AG20443 (cell line): Measurements from ENCODE around the gene DHRS4.

ENCODE experiments used
- DNase-seq: peaks from one replicate; pipeline ENCODE4 v3.0.0; 2012; ENCODE audit warnings: low spot score, mixed read lengths

The DHRS4 gene

DNA sequence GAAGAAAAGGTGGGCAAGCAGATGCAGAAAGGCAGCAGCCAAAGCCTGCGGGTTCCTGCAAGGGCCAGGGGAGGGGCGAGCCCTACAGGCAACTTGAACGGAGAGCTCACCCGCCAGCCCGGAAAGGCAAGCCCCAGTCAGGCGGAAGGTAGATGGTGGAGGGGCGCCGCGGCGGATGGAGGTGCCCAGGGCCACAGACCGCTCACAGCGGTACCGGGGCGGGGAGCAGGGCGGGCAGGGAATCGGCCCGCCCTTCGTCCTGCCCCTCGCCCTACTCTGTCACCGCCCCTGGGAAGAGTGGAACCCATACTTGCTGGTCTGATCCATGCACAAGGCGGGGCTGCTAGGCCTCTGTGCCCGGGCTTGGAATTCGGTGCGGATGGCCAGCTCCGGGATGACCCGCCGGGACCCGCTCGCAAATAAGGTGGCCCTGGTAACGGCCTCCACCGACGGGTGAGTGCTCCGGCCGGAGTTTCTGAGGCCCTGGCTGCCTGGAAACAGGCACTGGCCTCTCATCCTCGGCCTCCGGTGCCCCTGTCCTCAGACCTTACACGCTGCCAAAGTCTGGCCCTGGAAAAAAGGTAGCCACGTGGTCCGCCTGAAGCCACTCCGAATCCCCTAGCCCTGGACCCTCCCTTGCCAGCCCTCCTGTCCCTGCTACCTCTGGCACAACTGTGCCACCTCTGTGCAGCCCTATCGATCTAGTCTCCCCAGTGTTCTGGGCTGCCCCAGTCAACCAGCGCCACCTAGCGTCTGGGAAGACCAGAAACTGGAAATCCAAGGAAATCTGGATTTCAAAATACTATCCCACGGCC is at the start of gene DHRS4:
Gene DHRS4 (plus strand): TSS at position 307 of the 815 bp plus-strand sequence. CDS start 19 bp downstream, at position 326.
- peak; percentile 86 for DNase-seq

DNA sequence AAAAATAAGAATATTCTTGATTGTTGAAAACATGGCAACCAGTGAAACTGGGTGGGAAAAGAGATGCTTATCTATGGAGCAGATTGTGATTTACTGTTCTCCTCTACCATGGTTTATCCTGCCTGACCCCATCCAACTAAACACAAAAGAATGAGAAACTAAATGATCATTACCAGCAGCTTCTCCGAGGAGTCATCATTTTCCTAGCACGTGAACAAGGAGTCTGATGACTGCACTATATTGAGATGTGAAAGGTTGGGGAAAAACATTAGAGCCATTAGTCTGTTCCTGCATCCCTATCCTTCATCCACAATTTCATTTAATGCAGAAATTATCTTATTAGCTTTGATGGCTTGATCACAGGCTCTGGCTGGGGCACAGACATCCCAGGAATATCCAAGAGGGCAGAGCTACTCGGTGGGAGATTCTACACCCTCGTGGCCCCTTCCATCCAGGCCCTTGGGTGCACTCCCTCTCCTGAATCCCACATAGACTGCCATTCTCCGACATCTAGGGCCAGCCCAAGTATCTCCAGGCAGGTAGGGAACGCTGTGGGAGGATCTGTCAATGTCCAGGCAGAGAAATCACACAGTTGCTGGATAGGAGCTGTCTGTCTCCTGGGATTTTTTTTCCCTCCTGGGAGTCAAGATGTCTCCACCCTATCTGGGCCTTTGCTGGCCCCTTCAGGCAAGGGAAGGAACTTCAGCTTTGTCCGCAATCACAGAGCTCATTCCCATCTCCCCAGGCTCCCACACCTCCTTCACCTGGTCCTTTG is 43.3 kb upstream of the DHRS4 start:
- DNase-seq, result peak; percentile 73

DNA sequence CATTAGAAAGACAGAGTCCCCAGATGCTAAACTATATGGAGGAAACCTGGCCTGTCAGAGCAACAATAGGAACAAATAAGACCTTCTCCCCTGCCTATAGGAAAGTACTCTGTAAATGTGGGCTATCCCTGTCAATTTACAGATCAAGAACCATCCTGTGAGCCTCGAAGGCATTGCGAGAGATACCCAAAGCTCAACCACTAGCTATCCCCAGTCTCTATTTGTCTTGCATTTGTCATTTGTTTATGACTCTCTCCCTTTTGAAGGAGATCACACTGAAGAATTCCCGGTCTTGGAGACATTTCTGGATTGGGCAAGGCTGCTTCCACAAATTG is 42.7 kb upstream of the DHRS4 start:
- DNase-seq, result no peak

DNA sequence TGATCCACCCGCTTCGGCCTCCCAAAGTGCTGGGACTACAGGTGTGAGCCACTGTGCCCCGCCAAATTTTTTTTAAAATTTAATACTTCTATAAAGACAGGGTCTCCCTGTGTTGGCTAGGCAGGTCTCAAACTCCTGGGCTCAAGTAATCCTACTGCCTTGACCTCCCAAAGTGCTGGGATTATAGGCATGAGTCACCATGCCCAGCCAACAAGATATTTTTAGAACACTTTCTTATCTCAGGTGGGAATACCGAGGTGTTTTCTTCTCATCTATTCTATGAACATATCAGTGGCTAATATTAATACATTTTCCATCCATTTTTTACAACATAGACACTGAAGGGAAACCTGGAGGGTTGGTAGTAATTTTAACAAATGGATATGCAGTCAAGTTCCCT is 38.0 kb upstream of the DHRS4 start:
- no peak for DNase-seq

DNA sequence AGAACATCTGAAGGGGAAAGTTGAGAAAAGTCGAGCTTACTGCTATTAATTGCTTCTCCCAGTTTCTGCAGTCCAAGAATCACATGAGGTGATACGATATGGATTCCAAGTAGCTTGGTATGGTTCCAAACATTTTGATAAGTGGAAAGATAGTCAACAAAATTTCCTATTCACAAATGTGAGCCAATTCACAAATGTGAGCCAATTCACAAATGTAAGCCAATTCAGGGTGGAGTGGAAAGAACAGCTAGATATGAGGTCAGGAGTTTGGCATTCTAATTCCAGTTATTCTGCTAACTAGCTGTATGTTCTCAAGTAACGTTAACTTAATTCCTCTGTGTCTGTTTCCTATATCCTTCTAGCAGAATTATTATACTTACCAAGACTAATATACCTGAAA is 37.6 kb upstream of the DHRS4 start:
- peak; percentile 40 for DNase-seq

DNA sequence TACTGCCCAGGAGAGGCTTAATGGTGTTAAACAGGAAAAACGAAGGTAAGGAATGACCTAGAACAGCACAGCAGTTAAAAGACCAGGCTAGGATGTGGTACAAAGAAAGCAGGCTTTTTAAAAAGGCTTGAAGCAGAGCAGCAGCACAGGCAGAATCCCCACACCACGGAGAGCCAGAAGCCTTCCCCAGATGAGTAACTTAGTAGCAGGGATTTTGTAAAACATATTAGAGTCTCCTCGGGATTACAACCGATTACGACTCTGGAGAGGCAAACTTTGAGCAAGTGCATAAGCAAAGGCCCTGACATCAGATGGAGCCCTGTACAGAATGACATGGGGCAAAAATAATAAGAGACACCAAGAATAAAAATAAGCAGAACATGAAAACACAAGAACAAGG is 37.1 kb upstream of the DHRS4 start:
- no peak for DNase-seq

DNA sequence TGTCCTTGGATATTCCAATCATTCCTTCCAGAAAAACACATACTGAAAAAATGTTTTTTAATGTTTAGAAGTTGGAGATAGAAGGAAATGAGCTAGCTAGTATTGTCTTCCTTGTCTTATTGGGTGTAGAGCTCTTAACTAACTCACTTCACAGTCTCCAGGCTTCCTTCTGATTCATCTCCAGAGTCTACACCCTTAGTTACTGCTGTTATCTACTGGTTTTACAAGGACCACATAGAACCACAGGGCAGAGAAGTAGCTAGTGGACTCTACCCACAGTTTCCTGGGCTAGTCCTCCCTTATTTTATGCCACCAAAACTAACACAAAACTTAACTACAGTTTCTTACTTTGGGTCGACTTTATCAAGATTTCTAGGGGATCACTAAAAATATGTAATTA is 31.0 kb upstream of the DHRS4 start:
- DNase-seq, result no peak

DNA sequence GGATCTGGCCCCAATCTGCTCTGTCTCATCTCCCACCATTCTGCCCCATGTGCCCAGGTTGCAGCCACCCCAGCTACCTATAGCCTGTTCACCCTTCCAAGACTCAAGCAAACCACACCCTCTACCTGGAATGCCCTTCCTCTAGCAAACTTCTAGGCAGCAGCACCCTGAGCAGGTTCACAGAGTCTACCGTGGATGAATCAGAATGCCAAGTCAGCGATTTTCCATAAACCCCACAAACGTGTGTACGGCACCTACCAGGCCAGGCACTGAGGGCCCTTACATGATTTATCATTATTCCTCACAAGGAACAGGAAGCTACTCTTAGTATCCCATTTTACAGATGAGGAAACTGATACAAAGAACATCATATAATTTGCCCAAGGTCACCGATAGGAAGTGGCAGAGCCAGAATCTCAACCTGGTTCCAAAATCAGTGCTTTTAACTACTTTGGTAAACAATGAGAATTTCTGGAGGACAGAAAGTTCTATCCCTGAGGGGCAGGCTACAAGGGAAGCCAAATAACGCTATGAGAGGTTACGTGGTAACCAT is 28.0 kb upstream of the DHRS4 start:
- DNase-seq, result no peak

DNA sequence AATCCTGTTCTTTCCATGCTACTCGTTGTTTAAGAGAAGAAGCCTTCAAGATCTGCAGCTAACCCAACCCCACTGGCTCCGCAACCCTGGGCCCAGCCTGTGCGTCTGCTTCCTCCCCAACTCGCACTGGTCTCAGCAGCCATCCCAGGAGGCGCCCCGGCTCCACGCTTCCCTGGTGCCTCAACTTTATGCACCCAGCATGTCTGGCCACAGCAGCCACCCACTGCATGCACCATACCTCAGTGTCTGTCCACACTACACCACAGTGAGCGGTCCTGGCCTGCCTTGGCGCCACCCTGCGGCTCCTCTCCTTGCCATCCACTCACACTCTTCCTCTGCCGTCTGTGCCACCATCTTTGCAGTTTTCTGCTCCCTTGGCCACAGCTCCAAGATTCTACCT is 27.0 kb upstream of the DHRS4 start:
- DNase-seq, result no peak

DNA sequence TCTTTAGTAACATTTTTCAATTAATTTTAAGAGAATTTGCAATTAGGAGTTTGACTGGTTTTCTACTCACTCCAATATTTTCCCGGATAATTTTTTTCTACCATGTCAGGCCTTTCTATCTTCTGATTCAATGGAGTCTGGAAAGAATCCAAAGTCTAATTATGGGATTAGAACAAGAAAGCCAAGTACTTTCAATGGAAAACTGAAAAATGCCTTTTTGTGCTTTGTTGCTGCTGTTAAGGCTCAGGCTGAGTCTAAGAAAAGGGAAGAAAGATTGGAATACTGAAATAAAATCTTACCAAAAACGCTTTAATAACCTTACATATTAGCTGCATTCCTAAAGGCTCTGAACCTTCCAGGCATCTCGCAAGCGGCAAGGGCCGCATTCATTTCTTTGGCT is 24.4 kb upstream of the DHRS4 start:
- DNase-seq, result no peak

DNA sequence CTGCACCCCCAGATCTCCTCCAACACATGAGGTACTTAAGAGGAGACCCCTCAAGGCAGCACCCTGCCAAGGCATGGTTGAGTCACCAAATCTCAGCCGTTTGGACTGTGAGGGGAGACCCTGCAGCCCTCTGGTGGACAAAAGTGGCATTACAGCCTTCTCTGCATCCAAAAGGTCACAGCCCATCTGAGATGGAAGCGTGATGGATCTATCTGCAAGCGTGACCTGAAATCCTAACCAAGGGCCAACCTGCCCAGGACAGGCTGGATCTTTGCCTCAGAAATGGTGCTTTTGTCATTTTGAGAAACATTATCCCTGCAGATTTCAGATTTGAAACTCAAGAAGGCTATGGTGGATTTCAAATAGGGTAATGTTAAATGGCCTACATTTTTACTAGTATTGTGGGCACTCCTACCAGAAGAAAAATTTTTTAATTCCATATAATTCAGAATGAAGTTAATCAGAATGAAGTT is 23.7 kb upstream of the DHRS4 start:
- DNase-seq, result peak; percentile 88

DNA sequence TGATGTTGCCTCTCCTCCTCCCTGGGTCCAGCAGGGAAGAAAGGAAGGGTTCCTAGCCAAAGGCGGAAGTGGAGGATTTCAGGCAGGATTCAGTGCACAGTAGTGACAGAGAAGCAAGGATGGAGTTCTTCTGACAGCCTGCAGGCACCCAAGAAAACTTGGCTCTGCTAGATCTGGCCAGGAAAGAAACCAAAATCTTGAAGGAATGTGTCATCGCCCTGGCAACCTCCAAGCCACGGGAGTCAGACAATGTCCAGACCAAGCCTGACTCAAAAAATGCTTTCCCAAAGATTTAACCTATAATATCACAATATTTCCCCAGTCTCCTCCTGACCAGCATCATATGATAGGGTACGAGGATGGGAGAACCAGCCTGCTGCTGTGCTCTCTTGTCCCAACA is 22.8 kb upstream of the DHRS4 start:
- DNase-seq, result peak; percentile 87

DNA sequence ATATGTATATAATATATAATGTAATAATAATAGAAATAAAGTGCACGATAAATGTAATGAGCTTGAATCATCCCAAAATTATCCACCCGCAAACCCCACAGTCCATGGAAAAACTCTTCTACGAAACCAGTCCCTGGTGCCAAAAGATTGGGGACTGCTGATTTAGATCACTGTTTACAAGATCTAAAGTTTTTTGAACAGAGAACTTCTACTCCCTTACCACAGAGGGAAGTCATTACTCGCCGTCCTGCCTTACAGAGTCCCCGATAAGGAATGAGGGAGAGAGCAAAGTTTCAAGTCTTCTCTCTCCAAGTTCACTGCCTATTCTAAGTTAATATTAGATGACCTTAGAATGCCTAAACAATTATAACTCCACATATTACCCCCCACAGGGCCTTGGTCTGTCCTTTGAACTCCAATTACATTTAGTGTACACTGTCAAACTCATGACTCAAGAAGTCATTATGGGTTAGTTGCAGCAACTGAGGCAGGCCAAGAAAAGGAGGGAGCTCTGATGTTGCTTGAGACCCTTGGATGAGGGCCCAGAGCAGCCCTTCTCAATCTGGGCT is 21.8 kb upstream of the DHRS4 start:
- no peak for DNase-seq

DNA sequence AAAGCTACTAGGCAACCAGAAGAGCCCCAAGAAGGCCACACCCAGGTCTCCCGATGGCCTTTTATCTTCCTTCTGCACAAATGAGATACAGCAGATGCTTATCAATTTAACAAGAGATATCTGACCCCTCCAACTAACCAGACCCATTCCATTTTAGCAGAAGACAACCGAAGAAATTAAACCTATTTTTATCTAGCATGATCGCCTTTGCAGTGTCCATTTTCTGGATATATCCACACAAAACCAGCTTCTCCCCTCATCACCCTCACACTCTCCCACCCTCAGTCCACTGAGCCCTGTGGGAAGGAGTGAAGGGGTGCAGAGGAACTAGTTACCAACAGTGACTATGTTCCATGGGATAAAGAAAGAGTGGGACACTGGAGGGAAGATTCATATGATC is 20.9 kb upstream of the DHRS4 start:
- no peak for DNase-seq

DNA sequence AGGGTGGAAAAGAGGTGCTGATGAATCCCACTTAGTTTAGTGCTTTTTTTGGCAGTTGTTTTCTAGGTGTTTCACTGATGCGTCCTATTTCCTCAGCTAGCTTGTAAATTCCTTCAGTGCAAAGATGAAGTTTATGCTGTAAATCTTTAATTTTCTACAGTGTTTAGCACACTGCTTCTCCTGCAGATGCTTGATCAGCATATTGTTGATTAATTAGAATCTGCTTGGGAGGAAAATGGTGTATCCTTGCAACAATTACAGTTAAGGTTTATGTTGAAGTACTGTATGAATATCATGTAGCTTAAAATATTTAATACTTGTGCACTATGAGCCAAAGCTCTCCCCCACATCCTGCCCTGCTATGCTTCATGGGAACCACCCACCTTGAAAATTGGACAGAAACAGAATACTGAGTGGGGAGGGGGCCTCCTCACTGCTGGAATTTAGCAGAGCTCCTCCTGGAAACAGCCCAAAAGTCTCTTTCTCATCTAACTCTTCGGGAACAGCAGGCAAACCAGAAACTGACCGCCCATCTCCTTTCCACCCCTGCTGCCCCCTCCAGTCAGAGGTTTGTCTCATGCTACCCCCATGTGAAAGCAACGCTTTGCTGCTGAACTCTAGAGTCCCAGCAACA is 20.3 kb upstream of the DHRS4 start:
- no peak for DNase-seq

DNA sequence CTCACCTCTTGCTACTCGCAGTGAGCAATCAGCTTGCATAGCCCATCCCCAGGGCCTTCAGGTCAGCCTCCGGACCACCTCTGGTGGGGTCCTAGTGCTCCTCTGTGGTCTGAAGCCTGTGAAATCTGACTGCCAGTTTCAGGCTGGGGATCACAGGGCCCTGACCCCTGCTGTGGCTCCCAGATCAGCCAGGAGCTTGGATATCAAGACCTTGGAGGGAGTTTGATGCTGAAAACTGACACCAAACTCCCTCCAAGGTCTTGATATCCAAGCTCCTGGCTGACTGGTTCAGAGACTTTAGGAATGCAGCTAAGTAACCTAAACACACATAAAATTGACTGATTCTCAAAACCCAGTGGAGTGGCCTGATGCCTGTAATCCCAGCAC is 19.8 kb upstream of the DHRS4 start:
- no peak for DNase-seq

DNA sequence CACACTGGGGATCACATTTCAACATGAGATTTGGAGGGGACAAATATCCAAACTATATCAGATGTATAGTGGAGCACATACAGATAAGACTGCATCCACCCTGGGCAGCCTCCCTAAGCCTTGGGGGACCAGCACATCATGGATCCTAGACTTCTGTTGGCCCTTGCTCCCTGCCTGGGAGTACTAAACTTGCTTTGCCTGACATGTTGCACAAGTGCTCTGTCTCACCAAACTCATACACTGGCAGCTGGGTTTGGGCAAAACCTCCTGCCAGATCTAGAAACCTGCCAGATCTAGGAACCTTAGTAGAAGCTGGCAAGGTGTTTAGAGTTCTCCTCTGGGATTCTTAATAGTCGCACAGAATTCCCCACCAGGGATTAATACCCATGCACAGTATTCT is 18.4 kb upstream of the DHRS4 start:
- DNase-seq, result no peak

DNA sequence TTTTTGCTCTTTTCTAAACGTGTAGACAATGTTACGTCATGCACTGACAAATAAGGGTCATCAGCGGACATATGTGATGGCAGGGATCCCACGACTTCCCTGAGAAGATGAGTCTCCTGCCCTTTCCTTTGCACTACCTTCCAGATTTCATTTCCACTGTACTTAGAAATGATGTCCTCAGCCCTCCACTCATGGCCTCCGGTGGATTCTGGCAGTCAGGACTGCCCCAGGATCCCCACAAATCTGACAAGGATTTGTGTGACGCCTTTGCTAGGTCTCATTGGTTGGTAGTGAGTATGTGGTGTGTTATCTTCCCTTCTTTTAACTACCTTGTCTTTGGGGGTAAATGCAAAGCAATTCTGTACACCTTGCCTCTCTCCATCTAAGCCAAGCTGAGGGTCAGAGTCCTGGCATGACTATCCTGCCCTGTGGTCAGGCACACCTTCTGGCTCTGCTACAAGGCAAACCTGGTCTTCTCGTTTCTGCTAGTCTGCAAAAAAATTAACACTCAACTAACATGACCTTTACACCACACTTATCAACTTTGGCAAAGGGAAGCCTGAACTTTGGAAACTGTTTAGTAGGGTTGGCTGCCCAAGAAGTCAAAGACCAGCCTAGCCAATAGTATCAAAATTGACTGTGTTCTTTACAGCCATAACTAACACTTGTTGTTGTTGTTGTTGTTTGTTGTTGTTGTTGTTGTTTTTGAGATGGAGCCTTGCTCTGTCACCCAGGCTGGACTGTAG is 17.3 kb upstream of the DHRS4 start:
- DNase-seq, result no peak

DNA sequence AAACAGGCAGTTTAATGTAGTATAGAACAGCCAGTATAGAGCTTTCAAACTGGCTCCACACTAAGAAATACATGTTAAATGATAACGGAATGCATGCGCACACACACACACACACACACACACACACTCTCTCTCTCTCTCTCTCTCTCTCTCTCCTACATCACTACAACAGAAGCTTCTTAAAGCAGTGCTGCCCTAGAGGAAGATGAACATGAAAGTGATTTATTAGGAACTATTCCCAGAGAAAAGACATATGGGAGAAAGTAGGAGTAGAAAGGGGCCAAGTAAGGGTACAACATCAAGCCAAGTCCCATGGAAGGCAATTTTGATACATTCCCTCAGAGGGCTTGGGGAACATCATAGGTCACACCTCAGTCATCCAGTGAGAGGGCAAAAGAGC is 16.4 kb upstream of the DHRS4 start:
- DNase-seq, result no peak

DNA sequence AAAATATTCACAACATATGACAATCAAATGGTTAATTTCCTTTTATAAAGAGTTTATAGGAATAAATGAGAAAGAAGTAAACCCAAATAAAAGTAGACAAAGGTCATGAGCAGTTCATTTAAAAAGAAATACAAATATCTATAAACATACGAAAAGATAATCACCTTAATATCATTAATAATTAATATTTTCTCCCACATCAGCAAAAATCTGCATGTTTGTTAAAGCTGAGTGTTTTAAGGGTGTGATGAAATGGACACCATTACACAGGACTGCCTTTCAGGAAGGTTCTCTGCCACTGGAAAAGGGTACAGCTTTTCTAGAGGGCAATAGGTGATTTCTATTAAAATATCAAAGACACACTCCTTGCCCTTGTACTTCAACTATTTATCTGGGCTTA is 14.7 kb upstream of the DHRS4 start:
- DNase-seq, result no peak

DNA sequence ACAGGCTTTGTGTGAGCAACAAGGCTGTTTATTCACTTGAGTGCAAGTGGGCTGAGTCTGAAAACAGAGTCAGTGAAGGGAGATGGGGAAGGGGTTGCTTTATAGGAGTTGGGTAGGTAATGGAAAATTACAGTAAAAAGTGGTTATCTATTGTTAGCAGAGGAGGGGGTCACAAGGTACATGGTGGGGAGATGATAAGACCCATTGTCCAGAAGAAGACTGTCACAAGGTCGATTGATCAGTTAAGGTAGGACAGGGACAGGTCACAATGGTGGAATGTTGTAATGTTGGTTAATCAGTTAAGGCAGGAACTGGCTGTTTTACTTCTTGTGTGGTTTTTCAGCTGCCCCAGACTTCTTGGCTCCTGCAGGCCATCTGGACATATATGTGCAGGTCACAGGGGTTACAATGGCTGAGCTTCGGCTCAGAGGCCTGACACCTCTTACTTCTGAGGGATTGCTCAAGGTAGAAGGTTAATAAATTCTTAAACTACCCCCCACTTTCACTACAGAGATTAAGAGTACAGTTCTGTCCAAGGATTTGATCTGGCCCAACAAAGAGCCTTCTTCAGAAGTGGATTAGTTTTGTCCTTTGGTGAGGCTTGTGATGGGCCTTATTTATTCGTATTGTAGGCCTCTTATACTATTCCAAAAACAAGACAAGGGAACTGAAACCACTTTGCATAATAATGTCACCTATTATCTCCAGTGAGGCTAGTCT is 13.8 kb upstream of the DHRS4 start:
- no peak for DNase-seq
